Measurements from ENCODE around the gene WIPI1. TPM values are rescaled to one million over a fixed set of nuclear protein-coding genes. Genes with fewer than 3 reads are reported as not detected.
"Not testable (repeated sequence)": the region's sequence is repeated elsewhere in the genome, so short reads cannot be mapped to it uniquely, and the experiment has no call there.

Gene WIPI1
- polyA plus RNA-seq, 6 donors from 2014 or later = 1.4 to 4.6 (median 3.1) TPM; not detected in 1

DNA sequence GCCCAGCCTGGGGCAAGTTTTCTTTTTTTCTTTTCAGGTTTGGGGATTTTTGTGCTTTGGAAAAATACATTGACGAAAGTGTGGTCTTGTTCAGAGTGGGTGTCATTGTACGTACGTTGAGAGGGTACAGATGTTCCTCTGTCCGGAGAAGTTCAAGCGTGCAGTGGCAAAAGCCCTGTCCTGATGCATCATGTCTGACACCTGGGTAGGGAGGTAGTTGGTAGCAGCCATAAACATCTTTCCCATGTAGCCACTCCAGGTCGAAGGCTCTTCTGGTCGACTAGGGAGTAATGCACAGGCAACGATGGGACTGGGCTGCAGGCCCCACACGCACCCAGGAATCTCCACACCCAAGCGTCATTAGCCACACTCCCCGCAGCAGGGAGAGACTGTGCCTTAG, 27.4 kb downstream of the WIPI1 start:
- DNase-seq = no peak
- Mint-ChIP-seq H3K9me3 (no peaks in the 10 kb centered on the region), H3K4me1 (peaks cover 4 to 10% (median 6%) of the 10 kb centered on the region in 3 donors), H3K27me3 (no peaks in the 10 kb centered on the region), H3K27ac (no peak overlapping the region), H3K4me3 (no peak overlapping the region), H3K36me3 (peaks cover 0 to 12% of the 10 kb centered on the region in 2 donors)
- ATAC-seq (ENCODE audit: low read depth in 2 of 2) = no peak

DNA sequence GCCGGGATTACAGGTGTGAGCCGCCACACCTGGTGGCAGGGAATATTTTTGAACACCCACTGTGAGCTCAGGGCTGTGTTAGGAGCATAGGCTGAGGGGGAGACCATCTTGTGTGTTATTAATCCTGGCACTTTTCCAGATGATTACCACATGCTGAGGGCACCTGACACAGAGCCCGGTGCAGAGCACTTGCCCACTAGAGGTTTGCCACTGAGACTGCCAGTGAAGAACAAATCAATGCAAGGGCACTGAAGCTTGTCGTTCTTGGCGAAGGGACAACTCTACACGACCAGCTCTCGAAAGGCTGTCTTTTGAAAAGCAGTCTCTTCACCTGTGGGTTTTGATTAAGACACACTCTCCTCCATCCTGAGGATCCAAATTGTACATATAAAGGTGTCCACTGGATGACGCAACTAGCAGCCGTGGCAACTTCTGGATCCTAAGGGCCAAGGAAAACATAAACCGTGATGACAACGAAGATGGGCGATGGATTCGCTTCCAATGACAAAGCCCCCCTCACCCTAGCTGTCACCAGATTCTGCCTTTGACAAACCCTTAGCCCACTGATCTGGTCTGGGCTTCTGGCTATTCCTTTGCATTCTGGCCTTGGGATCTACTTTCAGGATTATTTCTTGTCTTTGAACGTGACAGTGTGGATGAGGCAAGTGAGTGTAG, 28.7 kb downstream of the WIPI1 start:
- Mint-ChIP-seq H3K36me3 (peaks cover 0 to 12% of the 10 kb centered on the region in 2 donors), H3K9me3 (no peaks in the 10 kb centered on the region), H3K4me1 (peaks cover 4 to 10% (median 6%) of the 10 kb centered on the region in 3 donors), H3K27ac (no peak overlapping the region), H3K27me3 (no peaks in the 10 kb centered on the region), H3K4me3 (no peak overlapping the region)
- DNase-seq (no peak), ATAC-seq (ENCODE audit: low read depth in 2 of 2) (no peak)

DNA sequence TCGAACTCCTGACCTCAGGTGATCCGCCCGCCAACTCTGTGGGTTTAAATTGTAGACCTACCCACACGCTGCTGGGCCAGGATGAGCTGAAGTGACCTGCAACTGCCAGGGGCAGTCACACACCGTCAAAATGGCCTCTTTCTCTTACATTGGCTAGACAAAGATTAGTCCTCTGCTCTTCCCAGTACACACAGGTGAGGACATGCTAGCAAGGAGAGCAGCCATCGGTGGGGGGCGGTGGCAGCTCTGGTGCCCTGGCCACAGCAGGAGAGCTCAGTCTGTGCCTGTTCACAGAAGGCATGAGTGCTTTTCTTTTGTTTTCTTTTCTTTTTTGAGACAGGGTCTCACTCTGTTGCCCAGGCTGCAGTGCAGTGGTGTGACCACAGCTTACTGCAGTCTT, 29.7 kb downstream of the WIPI1 start:
- Mint-ChIP-seq H3K27ac (no peak overlapping the region), H3K27me3 (no peaks in the 10 kb centered on the region), H3K4me1 (peaks cover 4 to 10% (median 6%) of the 10 kb centered on the region in 3 donors), H3K36me3 (peaks cover 0 to 12% of the 10 kb centered on the region in 2 donors), H3K4me3 (no peak overlapping the region), H3K9me3 (peaks cover 0 to 1% (median 0%) of the 10 kb centered on the region in 7 donors)
- no peak for DNase-seq
- ATAC-seq (ENCODE audit: low read depth in 2 of 2) = no peak

DNA sequence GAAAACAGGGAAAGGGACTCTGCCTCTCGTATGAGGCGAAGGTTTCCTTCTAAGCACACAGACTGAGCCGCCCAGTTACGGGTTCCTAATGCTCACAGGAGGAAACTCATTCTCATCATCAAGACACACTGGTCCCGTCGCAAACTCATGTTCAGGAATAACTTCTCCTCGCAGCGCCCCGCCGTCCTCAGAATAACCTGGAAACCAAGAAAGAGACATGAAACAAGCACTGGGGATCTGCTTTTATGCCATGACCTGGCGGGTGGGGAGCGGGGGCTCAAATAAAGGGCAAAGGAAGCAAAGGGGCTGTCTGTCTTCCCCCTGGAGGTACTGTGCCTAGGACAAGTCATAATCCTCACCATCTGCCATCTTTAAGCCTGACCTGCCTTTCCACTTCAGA, 31.3 kb downstream of the WIPI1 start:
- DNase-seq = no peak
- Mint-ChIP-seq H3K36me3 (peaks cover under 1 to 2% of the 10 kb centered on the region in 2 donors), H3K9me3 (peaks cover 0 to 1% (median 0%) of the 10 kb centered on the region in 7 donors), H3K27me3 (no peaks in the 10 kb centered on the region), H3K27ac (peak overlapping the region in 1 of 6 donors; percentile 83), H3K4me3 (no peak overlapping the region), H3K4me1 (no peaks in the 10 kb centered on the region)
- ATAC-seq (ENCODE audit: low read depth in 2 of 2) = no peak

DNA sequence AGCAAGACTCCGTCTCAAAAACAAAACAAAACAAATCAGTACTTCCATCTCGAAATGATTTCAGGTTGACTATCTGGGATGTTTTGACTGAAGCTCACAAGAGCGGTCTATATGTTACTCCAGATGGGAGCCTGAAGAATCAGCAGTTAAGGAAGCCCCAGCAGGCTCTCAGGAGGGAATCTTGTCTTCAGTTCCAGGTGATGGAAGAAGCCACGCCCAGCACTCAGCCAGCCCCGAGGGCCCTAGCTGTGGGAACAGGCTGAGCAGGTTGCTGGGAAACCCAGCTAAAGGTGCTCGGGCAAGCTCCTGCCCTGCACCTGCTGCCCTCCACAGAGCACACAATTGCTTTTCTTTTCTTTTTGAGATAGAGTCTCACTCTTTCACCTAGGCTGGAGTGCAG, 32.4 kb downstream of the WIPI1 start:
- H3K36me3 Mint-ChIP-seq = peaks cover 6 to 10% of the 10 kb centered on the region in 2 donors
- ATAC-seq (ENCODE audit: low read depth in 2 of 2) = no peak
- H3K4me1 Mint-ChIP-seq = no peaks in the 10 kb centered on the region
- no peak overlapping the region for H3K4me3 Mint-ChIP-seq
- no peaks in the 10 kb centered on the region for H3K27me3 Mint-ChIP-seq
- H3K9me3 Mint-ChIP-seq = peaks cover 0 to 1% (median 0%) of the 10 kb centered on the region in 7 donors
- no peak for DNase-seq
- peak overlapping the region in 1 of 6 donors; percentile 20 for H3K27ac Mint-ChIP-seq

DNA sequence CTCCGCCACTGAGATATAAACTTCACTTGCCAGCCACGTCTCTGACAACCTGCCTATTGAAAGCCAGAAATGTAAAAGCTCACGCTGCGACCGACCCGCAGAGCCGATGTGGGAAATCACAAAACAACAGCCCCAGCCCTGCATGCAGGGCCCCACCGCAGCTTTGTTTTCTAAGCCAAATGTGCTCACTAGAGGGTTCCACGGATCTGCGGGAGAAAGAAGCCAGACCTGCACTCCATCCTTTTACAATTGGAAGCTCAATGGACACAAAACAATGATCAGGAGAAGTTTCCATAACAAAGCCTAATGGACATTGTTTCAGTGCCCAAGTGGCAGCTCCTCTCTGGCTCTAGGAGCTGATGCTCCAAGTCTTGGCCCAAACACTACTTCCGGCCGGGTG, 33.1 kb downstream of the WIPI1 start:
- Mint-ChIP-seq H3K4me1 (no peaks in the 10 kb centered on the region), H3K4me3 (no peak overlapping the region), H3K36me3 (peaks cover 6 to 10% of the 10 kb centered on the region in 2 donors), H3K27ac (peak overlapping the region in 1 of 6 donors; percentile 15), H3K27me3 (no peaks in the 10 kb centered on the region), H3K9me3 (peaks cover 0 to 1% (median 0%) of the 10 kb centered on the region in 7 donors)
- no peak for ATAC-seq (ENCODE audit: low read depth in 2 of 2)
- DNase-seq = no peak

DNA sequence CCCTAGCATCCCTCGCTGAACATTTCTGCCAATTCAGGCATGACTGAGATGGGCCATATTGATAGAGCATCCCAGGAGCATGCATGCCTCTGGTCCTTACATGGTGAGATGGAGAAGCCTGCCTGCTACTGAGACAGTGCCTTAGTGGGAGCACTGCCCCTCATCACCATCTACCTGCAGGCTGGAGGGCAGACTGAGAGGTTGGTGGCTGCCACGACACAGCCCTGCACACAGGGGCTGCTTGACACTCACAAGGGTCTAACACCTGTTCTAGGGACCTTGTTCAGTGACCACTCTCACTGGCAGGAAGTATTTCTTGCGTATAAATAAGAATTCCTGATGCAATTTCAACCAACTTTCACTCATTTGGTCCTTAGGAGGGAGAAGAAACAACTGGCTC, 34.0 kb downstream of the WIPI1 start:
- Mint-ChIP-seq H3K9me3 (peaks cover 0 to 1% (median 0%) of the 10 kb centered on the region in 7 donors), H3K4me1 (no peaks in the 10 kb centered on the region), H3K36me3 (peaks cover 6 to 10% of the 10 kb centered on the region in 2 donors), H3K27me3 (no peaks in the 10 kb centered on the region), H3K27ac (no peak overlapping the region), H3K4me3 (no peak overlapping the region)
- no peak for DNase-seq
- ATAC-seq (ENCODE audit: low read depth in 2 of 2) = no peak

DNA sequence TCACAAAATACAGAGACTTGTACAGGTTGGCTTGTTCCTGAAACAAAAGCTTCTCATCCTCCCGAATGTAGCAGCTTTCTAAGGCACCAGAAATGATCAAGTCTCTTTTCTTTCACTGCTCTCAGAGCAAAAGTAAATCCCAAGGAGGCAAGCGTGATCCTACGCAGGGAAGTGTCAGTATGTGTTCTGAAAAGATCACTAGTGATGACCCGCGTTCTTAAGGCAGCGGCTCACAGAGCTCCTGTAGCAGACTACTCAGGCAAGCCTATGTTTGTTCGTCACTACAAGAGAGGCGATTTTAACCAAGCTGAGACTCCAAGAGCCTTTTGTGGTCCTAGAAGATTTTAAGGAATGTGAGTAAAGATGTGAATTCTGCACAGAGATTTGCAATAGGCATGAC, 34.5 kb downstream of the WIPI1 start:
- Mint-ChIP-seq H3K9me3 (peaks cover 0 to 1% (median 0%) of the 10 kb centered on the region in 7 donors), H3K27ac (no peak overlapping the region), H3K36me3 (peaks cover 6 to 10% of the 10 kb centered on the region in 2 donors), H3K27me3 (no peaks in the 10 kb centered on the region), H3K4me1 (no peaks in the 10 kb centered on the region), H3K4me3 (no peak overlapping the region)
- ATAC-seq (ENCODE audit: low read depth in 2 of 2) = no peak
- DNase-seq = no peak

DNA sequence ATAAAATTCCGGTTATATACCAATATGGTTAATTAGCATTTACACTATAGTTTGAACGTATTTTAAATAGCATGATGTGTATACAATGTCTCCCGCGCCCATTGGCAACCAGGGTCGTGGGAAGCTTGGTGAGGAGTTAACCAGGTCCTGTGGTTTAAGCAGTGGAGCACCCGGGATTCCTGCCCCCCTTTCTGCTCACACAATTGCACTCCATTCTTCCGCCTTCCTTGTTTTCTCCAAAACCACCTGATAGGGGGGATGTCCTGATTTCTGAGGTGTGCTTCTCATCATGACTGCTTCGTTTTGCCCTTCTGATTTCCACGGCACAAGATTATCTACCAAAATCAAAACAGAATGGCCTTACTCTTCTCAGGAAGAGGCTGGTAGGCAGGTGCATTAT, 35.8 kb downstream of the WIPI1 start:
- Mint-ChIP-seq H3K4me3 (no peak overlapping the region), H3K27ac (no peak overlapping the region), H3K27me3 (no peaks in the 10 kb centered on the region), H3K9me3 (peaks cover 0 to 3% (median 0%) of the 10 kb centered on the region in 7 donors), H3K4me1 (no peaks in the 10 kb centered on the region), H3K36me3 (peaks cover 6 to 10% of the 10 kb centered on the region in 2 donors)
- DNase-seq (no peak), ATAC-seq (ENCODE audit: low read depth in 2 of 2) (no peak)

DNA sequence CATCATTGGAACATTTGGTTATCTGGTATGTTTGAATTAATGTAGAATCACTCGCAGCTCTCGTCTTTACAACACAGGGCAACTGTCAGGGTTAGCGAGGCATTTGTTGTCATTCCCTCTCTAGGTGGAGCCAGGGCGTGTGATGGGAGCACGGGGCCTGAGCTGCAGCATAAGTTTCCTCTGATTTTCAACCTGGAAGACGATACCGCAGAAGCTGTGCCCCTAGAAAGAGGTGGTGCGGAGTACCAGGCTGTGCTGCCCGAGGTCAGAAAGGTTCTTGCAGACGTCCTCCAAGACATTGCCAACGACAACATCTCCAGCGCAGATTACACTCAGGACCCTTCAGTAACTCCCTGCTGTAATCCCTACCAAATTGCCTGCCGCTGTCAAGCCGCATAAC, 37.2 kb downstream of the WIPI1 start:
- ATAC-seq (ENCODE audit: low read depth in 2 of 2) (no peak), DNase-seq (no peak)
- Mint-ChIP-seq H3K4me3 (no peak overlapping the region), H3K9me3 (peaks cover 0 to 4% (median 0%) of the 10 kb centered on the region in 7 donors), H3K27ac (no peak overlapping the region), H3K27me3 (no peaks in the 10 kb centered on the region), H3K4me1 (peaks cover 0 to 1% (median under 1%) of the 10 kb centered on the region in 3 donors), H3K36me3 (peaks cover 6 to 10% of the 10 kb centered on the region in 2 donors)

DNA sequence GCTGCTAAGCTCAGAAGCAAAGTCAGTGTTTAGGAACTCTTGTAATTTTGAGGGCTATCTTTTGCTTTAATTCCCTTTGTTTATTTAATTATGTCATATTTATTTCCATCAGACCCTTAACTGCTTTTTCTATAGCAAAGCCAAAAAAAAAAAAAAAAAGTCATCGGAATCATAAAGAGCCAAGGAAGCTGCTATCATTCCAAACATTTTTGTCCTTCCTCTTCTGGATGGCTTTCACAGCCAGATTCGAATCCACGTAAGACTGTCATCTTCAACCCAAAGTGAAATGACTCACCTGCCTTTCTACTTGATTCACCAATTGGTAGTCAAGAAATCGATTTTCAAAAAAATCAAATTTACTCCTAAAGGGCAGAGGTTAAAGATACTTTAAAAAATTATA, 38.4 kb downstream of the WIPI1 start:
- ATAC-seq (ENCODE audit: low read depth in 2 of 2) (no peak), DNase-seq (no peak)
- Mint-ChIP-seq H3K4me1 (peaks cover 11 to 13% (median 12%) of the 10 kb centered on the region in 3 donors), H3K9me3 (peaks cover 0 to 4% (median 0%) of the 10 kb centered on the region in 7 donors), H3K36me3 (peaks cover 6 to 10% of the 10 kb centered on the region in 2 donors), H3K27ac (peak overlapping the region in 1 of 6 donors; percentile 47), H3K27me3 (no peaks in the 10 kb centered on the region), H3K4me3 (no peak overlapping the region)

DNA sequence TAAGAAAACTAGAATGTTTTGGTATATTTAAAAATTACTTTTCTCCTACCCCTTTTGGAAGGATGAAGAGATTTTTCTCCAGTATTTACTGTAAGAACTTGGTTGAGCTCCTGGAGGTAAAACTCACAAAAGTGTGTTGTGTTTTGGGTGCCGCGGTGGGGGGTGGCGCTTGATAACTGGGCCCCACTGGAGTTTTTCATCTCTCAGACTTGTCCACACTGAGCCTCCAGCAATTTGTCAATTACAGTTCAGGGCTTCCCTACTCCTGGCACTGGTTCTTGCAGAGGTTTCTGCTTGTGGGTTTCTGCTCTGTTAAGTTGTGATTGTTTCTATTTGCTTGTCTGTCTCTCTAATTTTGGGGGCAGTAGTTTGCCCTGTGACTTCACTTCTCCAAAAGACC, 40.0 kb downstream of the WIPI1 start:
- no peaks in the 10 kb centered on the region for H3K27me3 Mint-ChIP-seq
- H3K4me3 Mint-ChIP-seq = no peak overlapping the region
- peaks cover 0 to 2% (median 0%) of the 10 kb centered on the region in 7 donors for H3K9me3 Mint-ChIP-seq
- H3K4me1 Mint-ChIP-seq = peaks cover 12 to 16% (median 14%) of the 10 kb centered on the region in 3 donors
- DNase-seq (no peak), ATAC-seq (ENCODE audit: low read depth in 2 of 2) (no peak)
- H3K36me3 Mint-ChIP-seq = peaks cover 6 to 10% of the 10 kb centered on the region in 2 donors
- H3K27ac Mint-ChIP-seq = no peak overlapping the region

DNA sequence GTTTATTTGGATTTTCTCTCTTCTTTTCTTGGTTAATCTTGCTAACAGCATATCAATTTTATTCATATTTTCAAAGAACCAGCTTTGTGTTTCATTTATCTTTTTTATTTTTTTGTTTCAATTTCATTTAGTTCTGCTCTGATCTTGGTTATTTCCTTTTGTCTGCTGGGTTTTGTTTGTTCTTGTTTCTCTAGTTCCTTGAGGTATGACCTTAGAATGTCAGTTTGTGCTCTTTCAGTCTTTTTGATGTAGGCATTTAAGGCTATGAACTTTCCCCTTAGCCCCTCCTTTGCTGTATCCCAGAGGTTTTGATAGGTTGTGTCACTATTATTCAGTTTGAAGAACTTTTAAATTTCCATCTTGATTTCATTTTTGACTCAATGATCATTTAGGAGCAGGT, 42.4 kb downstream of the WIPI1 start:
- not testable (repeated sequence) for ATAC-seq (ENCODE audit: low read depth in 2 of 2); H3K9me3 Mint-ChIP-seq; H3K36me3 Mint-ChIP-seq; H3K27me3 Mint-ChIP-seq; DNase-seq
- H3K4me3 Mint-ChIP-seq = peak overlapping the region in 6 of 8 donors; percentile 13 to 97 (median 94)
- H3K4me1 Mint-ChIP-seq = peaks cover 12 to 16% (median 14%) of the 10 kb centered on the region in 3 donors
- H3K27ac Mint-ChIP-seq = peak overlapping the region in 3 of 6 donors; percentile 17 to 84 (median 29)
